ENCODE measurements around the gene NHSL1.

The NHSL1 gene

DNA sequence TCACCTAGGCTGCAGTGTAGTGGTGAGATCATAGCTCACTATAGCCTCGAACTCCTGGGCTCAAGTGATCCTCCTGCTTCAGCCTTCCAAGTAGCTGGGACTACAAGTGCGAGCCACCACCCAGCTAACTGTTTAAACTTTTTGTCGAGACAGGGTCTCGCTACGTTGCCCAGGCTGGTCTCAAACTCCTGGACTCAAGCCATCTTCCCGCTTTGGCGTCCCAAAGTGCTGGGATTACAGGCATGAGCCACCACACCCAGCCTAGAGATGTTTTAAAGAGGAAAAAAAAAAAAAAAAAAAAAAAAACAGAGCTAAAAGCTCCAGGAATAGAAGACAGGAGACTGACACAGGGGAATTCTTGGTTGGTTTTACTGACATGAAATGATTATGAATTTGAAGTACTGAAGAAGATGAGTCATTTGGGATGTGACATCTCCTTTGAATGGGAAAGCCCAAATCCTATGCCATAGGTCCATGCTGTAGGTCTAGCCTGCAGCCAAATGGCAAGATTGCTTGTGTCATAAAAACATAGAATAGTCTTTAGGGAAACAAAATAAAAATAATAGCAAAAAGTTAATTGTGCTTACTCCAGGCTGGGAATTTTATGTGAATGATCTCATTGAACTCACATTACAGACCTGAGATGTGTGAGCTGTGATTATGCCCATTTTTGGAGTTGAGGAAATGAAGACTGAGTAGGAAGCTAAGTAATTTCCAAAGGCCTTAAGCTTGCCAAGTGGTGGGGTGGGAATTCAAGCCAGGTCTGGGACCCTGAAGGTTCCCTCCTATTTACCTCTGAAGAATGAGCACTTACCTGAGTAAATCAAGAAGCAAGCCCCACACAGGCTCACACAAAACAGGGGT, 24.3 kb upstream of the NHSL1 start:
- H3K79me1 ChIP-seq (ENCODE audit: low read depth, low read length) = no peaks in the 10 kb centered on the region
- no peak overlapping the region for H2AFZ ChIP-seq (ENCODE audit: low read length)
- no peak overlapping the region for H3K4me3 ChIP-seq (ENCODE audit: low read length in 2 of 2)
- no peak overlapping the region for H4K8ac ChIP-seq (ENCODE audit: low read depth, low read length)
- no peak overlapping the region for H3K27ac ChIP-seq (replicated peaks; ENCODE audit: low read length)
- H2BK120ac ChIP-seq (ENCODE audit: low read depth, low read length) = no peak overlapping the region
- H3K9me3 ChIP-seq (replicated peaks in 1 of 2; ENCODE audit: control insufficient read depth in 2 of 2, insufficient read depth in 1 of 2, low read depth in 1 of 2, low read length in 2 of 2) = no peaks in the 10 kb centered on the region
- no peak overlapping the region for H4K91ac ChIP-seq (ENCODE audit: low read depth, low read length, poor library complexity)
- H3K9ac ChIP-seq (ENCODE audit: low read depth, low read length, poor library complexity) = no peak overlapping the region
- H2BK12ac ChIP-seq (ENCODE audit: low read length) = no peak overlapping the region
- H3K27me3 ChIP-seq (ENCODE audit: control insufficient read depth in 3 of 3, insufficient read depth in 3 of 3, low read depth in 1 of 3, low read length in 3 of 3) = no peaks in the 10 kb centered on the region
- no peak overlapping the region for H2BK15ac ChIP-seq (ENCODE audit: low read length)
- no CpG with 5 or more reads among the region's 7 CpGs for WGBS, 2 donors (ENCODE audit: extremely low coverage in 2 of 2, insufficient read length in 2 of 2, insufficient replicate concordance in 1 of 2)
- H3K4me1 ChIP-seq (ENCODE audit: control insufficient read depth in 2 of 2, insufficient read depth in 1 of 2, low read depth in 1 of 2, low read length in 2 of 2) = peaks cover 8 to 21% of the 10 kb centered on the region in 2 donors
- no peak overlapping the region for H2BK5ac ChIP-seq (ENCODE audit: low read length)
- no peak overlapping the region for H3K18ac ChIP-seq (ENCODE audit: low read length)
- H3K4me2 ChIP-seq (ENCODE audit: insufficient read depth, low read length, poor library complexity, severe bottlenecking) = no peak overlapping the region
- H3K14ac ChIP-seq (ENCODE audit: low read length) = no peak overlapping the region
- H2AK5ac ChIP-seq (ENCODE audit: low read depth, low read length) = no peak overlapping the region
- peaks cover 0 to 7% of the 10 kb centered on the region in 2 donors for H3K36me3 ChIP-seq (replicated peaks in 1 of 2; ENCODE audit: control insufficient read depth in 2 of 2, insufficient read depth in 2 of 2, low read length in 2 of 2)
- no peak overlapping the region for H3K23ac ChIP-seq (ENCODE audit: low read depth, low read length, poor library complexity)
- no peak overlapping the region for H3K4ac ChIP-seq (ENCODE audit: low read length)
- no peak for DNase-seq (ENCODE audit: low spot score)

DNA sequence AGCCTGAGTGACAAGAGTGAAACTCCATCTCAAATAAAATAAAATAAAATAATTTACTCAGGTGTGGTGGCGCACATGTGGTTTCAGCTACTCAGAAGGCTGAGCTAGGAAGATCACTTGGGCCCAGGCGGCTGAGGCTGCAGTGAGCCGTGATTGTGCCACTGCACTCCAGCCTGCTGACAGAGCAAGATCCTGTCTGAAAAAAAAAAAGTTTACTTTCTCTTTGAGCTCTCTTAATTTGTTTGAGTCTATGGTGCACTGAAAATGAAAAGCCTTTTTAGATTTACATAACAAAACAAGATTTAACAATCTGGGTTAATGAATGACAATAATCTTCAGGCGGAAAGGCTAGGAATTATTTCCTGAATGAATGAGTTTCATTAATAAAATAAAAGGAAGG, 23.3 kb upstream of the NHSL1 start:
- peaks cover 6 to 12% of the 10 kb centered on the region in 2 donors for H3K4me1 ChIP-seq (ENCODE audit: control insufficient read depth in 2 of 2, insufficient read depth in 1 of 2, low read depth in 1 of 2, low read length in 2 of 2)
- no CpG with 5 or more reads among the region's 4 CpGs for WGBS, 2 donors (ENCODE audit: extremely low coverage in 2 of 2, insufficient read length in 2 of 2, insufficient replicate concordance in 1 of 2)
- H2AK5ac ChIP-seq (ENCODE audit: low read depth, low read length) = no peak overlapping the region
- no peaks in the 10 kb centered on the region for H3K27me3 ChIP-seq (ENCODE audit: control insufficient read depth in 3 of 3, insufficient read depth in 3 of 3, low read depth in 1 of 3, low read length in 3 of 3)
- H3K36me3 ChIP-seq (replicated peaks in 1 of 2; ENCODE audit: control insufficient read depth in 2 of 2, insufficient read depth in 2 of 2, low read length in 2 of 2) = peaks cover 2 to 12% of the 10 kb centered on the region in 2 donors
- no peak overlapping the region for H3K4ac ChIP-seq (ENCODE audit: low read length)
- H3K18ac ChIP-seq (ENCODE audit: low read length) = no peak overlapping the region
- DNase-seq (ENCODE audit: low spot score) = no peak
- no peak overlapping the region for H3K4me3 ChIP-seq (ENCODE audit: low read length in 2 of 2)
- no peak overlapping the region for H3K14ac ChIP-seq (ENCODE audit: low read length)
- no peak overlapping the region for H2BK12ac ChIP-seq (ENCODE audit: low read length)
- no peak overlapping the region for H3K23ac ChIP-seq (ENCODE audit: low read depth, low read length, poor library complexity)
- H3K9me3 ChIP-seq (replicated peaks in 1 of 2; ENCODE audit: control insufficient read depth in 2 of 2, insufficient read depth in 1 of 2, low read depth in 1 of 2, low read length in 2 of 2) = peaks cover 3 to 10% of the 10 kb centered on the region in 2 donors
- no peak overlapping the region for H3K27ac ChIP-seq (replicated peaks; ENCODE audit: low read length)
- H2BK15ac ChIP-seq (ENCODE audit: low read length) = no peak overlapping the region
- H3K9ac ChIP-seq (ENCODE audit: low read depth, low read length, poor library complexity) = no peak overlapping the region
- H3K79me1 ChIP-seq (ENCODE audit: low read depth, low read length) = no peaks in the 10 kb centered on the region
- no peak overlapping the region for H2BK120ac ChIP-seq (ENCODE audit: low read depth, low read length)
- H2AFZ ChIP-seq (ENCODE audit: low read length) = no peak overlapping the region
- H2BK5ac ChIP-seq (ENCODE audit: low read length) = no peak overlapping the region
- no peak overlapping the region for H4K91ac ChIP-seq (ENCODE audit: low read depth, low read length, poor library complexity)
- H3K4me2 ChIP-seq (ENCODE audit: insufficient read depth, low read length, poor library complexity, severe bottlenecking) = no peak overlapping the region
- H4K8ac ChIP-seq (ENCODE audit: low read depth, low read length) = no peak overlapping the region

DNA sequence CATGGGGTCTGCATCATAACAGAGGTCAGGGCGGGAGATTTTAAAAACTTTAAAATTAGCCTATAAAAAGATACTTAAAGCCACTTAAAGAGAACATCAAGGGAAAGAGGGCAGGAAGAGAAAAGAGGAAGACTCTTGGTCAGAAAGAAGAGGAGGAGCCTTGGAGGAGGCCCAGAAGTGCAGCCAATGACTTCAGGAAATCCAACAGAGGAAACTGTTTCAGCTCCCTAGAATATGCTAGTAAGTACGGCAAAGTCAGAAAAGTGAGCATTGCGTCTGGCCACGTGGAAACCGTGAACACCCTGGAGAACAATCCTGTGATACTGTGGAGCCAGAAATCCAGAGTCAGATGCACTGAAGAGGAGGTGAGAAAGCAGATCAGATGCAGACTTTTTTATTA, 22.5 kb upstream of the NHSL1 start:
- no peaks in the 10 kb centered on the region for H3K27me3 ChIP-seq (ENCODE audit: control insufficient read depth in 3 of 3, insufficient read depth in 3 of 3, low read depth in 1 of 3, low read length in 3 of 3)
- no peaks in the 10 kb centered on the region for H3K79me1 ChIP-seq (ENCODE audit: low read depth, low read length)
- H3K9ac ChIP-seq (ENCODE audit: low read depth, low read length, poor library complexity) = no peak overlapping the region
- no peak overlapping the region for H3K4me2 ChIP-seq (ENCODE audit: insufficient read depth, low read length, poor library complexity, severe bottlenecking)
- peaks cover 4 to 14% of the 10 kb centered on the region in 2 donors for H3K9me3 ChIP-seq (replicated peaks in 1 of 2; ENCODE audit: control insufficient read depth in 2 of 2, insufficient read depth in 1 of 2, low read depth in 1 of 2, low read length in 2 of 2)
- H3K4me1 ChIP-seq (ENCODE audit: control insufficient read depth in 2 of 2, insufficient read depth in 1 of 2, low read depth in 1 of 2, low read length in 2 of 2) = peaks cover 3 to 7% of the 10 kb centered on the region in 2 donors
- no peak overlapping the region for H3K23ac ChIP-seq (ENCODE audit: low read depth, low read length, poor library complexity)
- no peak overlapping the region for H3K27ac ChIP-seq (replicated peaks; ENCODE audit: low read length)
- no peak overlapping the region for H4K91ac ChIP-seq (ENCODE audit: low read depth, low read length, poor library complexity)
- no CpG with 5 or more reads among the region's 5 CpGs for WGBS, 2 donors (ENCODE audit: extremely low coverage in 2 of 2, insufficient read length in 2 of 2, insufficient replicate concordance in 1 of 2)
- peaks cover 4 to 20% of the 10 kb centered on the region in 2 donors for H3K36me3 ChIP-seq (replicated peaks in 1 of 2; ENCODE audit: control insufficient read depth in 2 of 2, insufficient read depth in 2 of 2, low read length in 2 of 2)
- H3K14ac ChIP-seq (ENCODE audit: low read length) = no peak overlapping the region
- no peak overlapping the region for H3K18ac ChIP-seq (ENCODE audit: low read length)
- H2AFZ ChIP-seq (ENCODE audit: low read length) = no peak overlapping the region
- no peak overlapping the region for H2AK5ac ChIP-seq (ENCODE audit: low read depth, low read length)
- H2BK120ac ChIP-seq (ENCODE audit: low read depth, low read length) = no peak overlapping the region
- H2BK12ac ChIP-seq (ENCODE audit: low read length) = no peak overlapping the region
- H2BK5ac ChIP-seq (ENCODE audit: low read length) = no peak overlapping the region
- H3K4me3 ChIP-seq (ENCODE audit: low read length in 2 of 2) = no peak overlapping the region
- no peak overlapping the region for H2BK15ac ChIP-seq (ENCODE audit: low read length)
- no peak overlapping the region for H4K8ac ChIP-seq (ENCODE audit: low read depth, low read length)
- H3K4ac ChIP-seq (ENCODE audit: low read length) = no peak overlapping the region
- DNase-seq (ENCODE audit: low spot score) = no peak

DNA sequence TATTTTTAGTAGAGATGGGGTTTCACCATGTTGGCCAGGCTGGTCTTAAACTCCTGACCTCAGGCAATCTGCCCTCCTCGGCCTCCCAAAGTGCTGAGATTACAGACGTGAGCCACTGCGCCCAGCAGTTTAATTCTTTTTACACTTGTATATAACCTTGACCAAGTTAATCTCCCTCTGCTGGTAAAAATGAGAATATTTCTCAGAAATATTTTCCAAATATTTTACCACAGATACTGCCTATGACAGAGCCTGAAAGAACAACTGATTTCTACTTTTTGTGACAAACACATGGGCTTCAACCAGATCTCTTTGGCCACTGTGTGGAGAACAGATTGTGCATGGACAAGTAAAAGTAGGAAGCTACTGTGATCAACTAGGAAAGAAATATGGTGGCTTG, 21.2 kb upstream of the NHSL1 start:
- Histone ChIP-seq H3K23ac (ENCODE audit: low read depth, low read length, poor library complexity) (no peak overlapping the region), H3K36me3 (replicated peaks in 1 of 2; ENCODE audit: control insufficient read depth in 2 of 2, insufficient read depth in 2 of 2, low read length in 2 of 2) (peaks cover 4 to 31% of the 10 kb centered on the region in 2 donors), H3K18ac (ENCODE audit: low read length) (no peak overlapping the region), H2BK15ac (ENCODE audit: low read length) (no peak overlapping the region), H3K9ac (ENCODE audit: low read depth, low read length, poor library complexity) (no peak overlapping the region), H3K14ac (ENCODE audit: low read length) (no peak overlapping the region), H3K4ac (ENCODE audit: low read length) (no peak overlapping the region), H2AK5ac (ENCODE audit: low read depth, low read length) (no peak overlapping the region), H2BK12ac (ENCODE audit: low read length) (no peak overlapping the region), H3K27me3 (ENCODE audit: control insufficient read depth in 3 of 3, insufficient read depth in 3 of 3, low read depth in 1 of 3, low read length in 3 of 3) (no peaks in the 10 kb centered on the region), H2BK120ac (ENCODE audit: low read depth, low read length) (no peak overlapping the region), H4K91ac (ENCODE audit: low read depth, low read length, poor library complexity) (no peak overlapping the region), H2AFZ (ENCODE audit: low read length) (no peak overlapping the region), H3K9me3 (replicated peaks in 1 of 2; ENCODE audit: control insufficient read depth in 2 of 2, insufficient read depth in 1 of 2, low read depth in 1 of 2, low read length in 2 of 2) (peaks cover 4 to 14% of the 10 kb centered on the region in 2 donors), H3K79me1 (ENCODE audit: low read depth, low read length) (no peaks in the 10 kb centered on the region), H4K8ac (ENCODE audit: low read depth, low read length) (no peak overlapping the region), H3K4me3 (ENCODE audit: low read length in 2 of 2) (no peak overlapping the region), H3K4me1 (ENCODE audit: control insufficient read depth in 2 of 2, insufficient read depth in 1 of 2, low read depth in 1 of 2, low read length in 2 of 2) (peaks cover 6 to 7% of the 10 kb centered on the region in 2 donors), H3K27ac (replicated peaks; ENCODE audit: low read length) (no peak overlapping the region), H3K4me2 (ENCODE audit: insufficient read depth, low read length, poor library complexity, severe bottlenecking) (no peak overlapping the region), H2BK5ac (ENCODE audit: low read length) (no peak overlapping the region)
- no CpG with 5 or more reads among the region's 3 CpGs for WGBS, 2 donors (ENCODE audit: extremely low coverage in 2 of 2, insufficient read length in 2 of 2, insufficient replicate concordance in 1 of 2)
- DNase-seq (ENCODE audit: low spot score) = no peak
